ENCODE measurements around the gene SDK2. TPM values are rescaled to one million over a fixed set of nuclear protein-coding genes. Genes with fewer than 3 reads are reported as not detected.

Gene SDK2
- total and polyA plus RNA-seq, 9 of the 15 experiments (the other 6 are each of a cell fraction or from before 2014, with no cell fraction given): 0.04 TPM; not detected in 8

DNA sequence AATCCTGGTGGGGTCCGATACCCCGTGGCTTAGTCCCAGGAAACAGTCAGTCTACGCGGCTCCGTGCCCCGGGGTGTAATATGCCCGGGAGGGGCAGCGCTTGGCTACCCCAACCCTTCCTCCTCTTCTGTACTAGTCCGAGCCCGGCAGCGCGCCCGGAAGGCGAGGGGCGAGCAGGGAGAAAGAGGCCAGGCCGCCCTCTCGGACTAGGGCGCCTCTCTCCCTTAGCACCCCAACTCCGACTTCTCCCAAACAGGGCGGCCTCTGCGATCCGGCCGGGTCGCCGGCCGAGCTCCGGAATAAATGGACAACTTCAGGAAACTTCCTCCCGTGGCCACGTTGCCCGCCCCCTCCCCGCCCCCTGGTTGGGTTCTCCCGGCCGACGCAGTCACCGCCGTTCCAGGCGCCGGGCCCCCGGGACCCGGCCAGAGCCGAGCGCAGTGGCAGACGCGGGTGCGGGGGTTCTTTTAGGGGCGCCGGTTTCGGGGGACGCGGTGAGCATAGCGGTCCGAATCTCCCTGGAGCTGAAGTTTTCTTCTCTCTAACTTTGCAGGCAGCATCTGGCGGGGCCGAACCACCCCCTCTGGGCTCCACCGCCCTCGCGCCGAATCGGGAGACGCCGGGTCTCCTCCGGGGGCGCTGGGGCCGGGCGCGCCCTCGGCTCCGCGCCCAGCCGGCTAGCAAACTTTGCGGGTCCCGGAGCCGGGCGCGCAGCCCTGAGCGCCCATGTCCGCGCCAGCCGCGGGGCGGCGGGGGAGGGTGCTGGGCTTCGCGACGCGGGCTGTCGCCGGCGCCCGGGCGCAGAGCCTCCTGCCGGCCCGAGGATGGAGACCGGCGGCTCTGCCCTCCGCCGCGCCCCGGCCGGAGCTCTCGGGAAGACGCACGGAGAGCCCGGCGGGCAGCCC is at the start of gene SDK2 (continued):
- TF ChIP-seq ZNF57 (CRISPR knock-in tag; IDR thresholded peaks at IDR 0.05) (no peak), ZNF551 (CRISPR knock-in tag; IDR thresholded peaks at IDR 0.05) (no peak), BRD9 (IDR thresholded peaks at IDR 0.05; ENCODE audit: low read depth, partially characterized antibody) (no peak), CBX2 (IDR thresholded peaks at IDR 0.05; ENCODE audit: insufficient read depth, low read length, poor library complexity, severe bottlenecking) (no peak)
- TF ChIP-seq, protein P1, sequence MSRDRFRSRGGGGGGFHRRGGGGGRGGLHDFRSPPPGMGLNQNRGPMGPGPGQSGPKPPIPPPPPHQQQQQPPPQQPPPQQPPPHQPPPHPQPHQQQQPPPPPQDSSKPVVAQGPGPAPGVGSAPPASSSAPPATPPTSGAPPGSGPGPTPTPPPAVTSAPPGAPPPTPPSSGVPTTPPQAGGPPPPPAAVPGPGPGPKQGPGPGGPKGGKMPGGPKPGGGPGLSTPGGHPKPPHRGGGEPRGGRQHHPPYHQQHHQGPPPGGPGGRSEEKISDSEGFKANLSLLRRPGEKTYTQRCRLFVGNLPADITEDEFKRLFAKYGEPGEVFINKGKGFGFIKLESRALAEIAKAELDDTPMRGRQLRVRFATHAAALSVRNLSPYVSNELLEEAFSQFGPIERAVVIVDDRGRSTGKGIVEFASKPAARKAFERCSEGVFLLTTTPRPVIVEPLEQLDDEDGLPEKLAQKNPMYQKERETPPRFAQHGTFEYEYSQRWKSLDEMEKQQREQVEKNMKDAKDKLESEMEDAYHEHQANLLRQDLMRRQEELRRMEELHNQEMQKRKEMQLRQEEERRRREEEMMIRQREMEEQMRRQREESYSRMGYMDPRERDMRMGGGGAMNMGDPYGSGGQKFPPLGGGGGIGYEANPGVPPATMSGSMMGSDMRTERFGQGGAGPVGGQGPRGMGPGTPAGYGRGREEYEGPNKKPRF (IDR thresholded peaks at IDR 0.05; ENCODE audit: low read depth, low read length): no peak

DNA sequence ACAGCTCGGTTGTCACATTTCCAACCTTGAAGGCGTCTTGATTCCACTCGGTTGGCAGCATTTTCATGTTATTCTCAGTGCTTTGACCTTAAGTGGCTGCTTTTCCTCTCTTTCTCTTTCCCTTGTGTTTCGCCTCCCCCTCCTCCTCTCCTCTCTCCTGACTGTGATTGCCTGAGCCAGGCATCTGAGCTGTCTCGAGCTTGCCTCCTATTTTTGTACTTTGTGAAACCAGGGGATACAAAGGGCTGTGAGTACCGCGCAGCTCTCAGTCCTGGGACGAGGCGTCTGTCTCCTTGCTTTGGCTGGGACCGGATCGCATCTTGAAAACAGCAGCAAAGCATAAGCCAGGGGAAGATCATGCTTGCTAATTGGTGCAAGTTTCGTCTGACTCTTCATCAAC is 48.8 kb upstream of the SDK2 start:
- BruUV-seq (replicated peaks): no TSS peak

More for the DNA sequence above, 48.8 kb upstream of the SDK2 start:
- DNase-seq (ENCODE audit: extremely low read depth in 1 of 4, low spot score in 3 of 4): no peak
- H4K20me1 ChIP-seq (replicated peaks; ENCODE audit: control insufficient read depth, insufficient read depth, low read length): no peaks in the 10 kb centered on the region; the same call in 1 of the 2 replicates
- H3K9me1 ChIP-seq (ENCODE audit: control insufficient read depth, insufficient read depth, low read length): no peaks in the 10 kb centered on the region
- no peak for ATAC-seq
- H3K27me3 ChIP-seq (ENCODE audit: control insufficient read depth in 2 of 2, insufficient read depth in 2 of 2, low read length in 2 of 2): no peaks in the 10 kb centered on the region; a peak in 1 of 5 replicates
- ChIA-PET POLR2A (no interaction called here), CTCF (ENCODE audit: low intra/inter-chr PET ratio) (no interaction called here)
- no peak overlapping the region for H3K9ac ChIP-seq (ENCODE audit: insufficient read depth in 1 of 2, low read depth in 2 of 2, low read length in 2 of 2)
- whole genome bisulfite sequencing (ENCODE audit: insufficient coverage, low coverage, missing lambda C conversion rate): 0% methylated on average over 12 of the region's 12 CpGs
- H3K36me3 ChIP-seq (ENCODE audit: control insufficient read depth, insufficient read depth, low read length): no peaks in the 10 kb centered on the region
- no peaks in the 10 kb centered on the region; a peak in 1 of 5 replicates for H3K4me1 ChIP-seq (replicated peaks in 1 of 2; ENCODE audit: control insufficient read depth in 2 of 2, insufficient read depth in 2 of 2, low read length in 2 of 2)
- peaks cover 3% of the 10 kb centered on the region; the same call in 1 of the 2 replicates for H3K9me3 ChIP-seq (replicated peaks; ENCODE audit: control insufficient read depth, insufficient read depth, low read depth, low read length)
- intact Hi-C loops (cut with micrococcal nuclease) (no loop called here), in situ Hi-C loops (cut with MboI) (no loop called here)
- H3K27ac ChIP-seq (ENCODE audit: extremely low read depth, low read depth, low read length): no peak overlapping the region
- no peak for FAIRE-seq
- no peak overlapping the region for H3K4me3 ChIP-seq
- H2AFZ ChIP-seq (ENCODE audit: low read depth, low read length): no peak overlapping the region
- no peak for TF ChIP-seq CCNT2 (IDR thresholded peaks at IDR 0.05; ENCODE audit: borderline replicate concordance, extremely low read depth, insufficient read length, low read depth, low read length)
- no peak for TF ChIP-seq ZNF184 (CRISPR knock-in tag; IDR thresholded peaks at IDR 0.05)
- no peak for TF ChIP-seq TCF7L2 (IDR thresholded peaks at IDR 0.05; ENCODE audit: low read depth, low read length)
- TF ChIP-seq ZNF324 (CRISPR knock-in tag; IDR thresholded peaks at IDR 0.05): no peak
- TF ChIP-seq STAG1 (CRISPR knock-in tag; IDR thresholded peaks at IDR 0.05; ENCODE audit: borderline replicate concordance): no peak
- no peak for TF ChIP-seq CBX2 (IDR thresholded peaks at IDR 0.05; ENCODE audit: insufficient read depth, low read length, poor library complexity, severe bottlenecking)
- no peak for TF ChIP-seq TRIM28 (IDR thresholded peaks at IDR 0.05)
- TF ChIP-seq SUPT5H (IDR thresholded peaks at IDR 0.05): no peak
- no peak overlapping the region for H3K4me2 ChIP-seq (ENCODE audit: insufficient read depth, low read length)
- H3K79me2 ChIP-seq (ENCODE audit: control insufficient read depth, insufficient read depth, low read length): no peaks in the 10 kb centered on the region

All from K562 (cell line).